NCI-H2227 treated with DMSO at 0.1 percent for 48 hours (cell line): Measurements from ENCODE around the gene PPFIBP2.
"Not testable (repeated sequence)": the region's sequence is repeated elsewhere in the genome, so short reads cannot be mapped to it uniquely, and the experiment has no call there.

Experiments used
- DNase-seq: peaks from one replicate; lab custom pipeline; 2025; lab: John Stamatoyannopoulos, UW

The PPFIBP2 gene

DNA sequence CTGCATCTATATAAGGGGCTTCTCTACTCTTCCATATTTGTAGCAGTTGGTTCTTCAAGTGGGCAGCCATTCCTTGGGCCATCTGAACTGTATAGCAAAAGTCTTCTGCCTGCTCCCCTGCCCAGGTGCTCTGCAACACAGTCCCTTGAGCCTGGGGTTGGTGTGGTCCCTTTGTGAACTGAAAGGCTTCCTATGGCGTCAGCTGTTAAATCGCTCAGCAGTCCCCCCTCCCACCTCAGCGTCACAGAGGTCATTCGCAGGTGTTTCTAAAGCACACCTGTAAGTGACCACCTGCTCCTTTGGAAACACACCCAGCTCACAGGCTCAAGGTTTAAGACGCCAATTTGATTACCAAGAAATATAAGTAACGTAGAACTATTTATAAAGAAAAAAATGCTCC is 122.6 kb downstream of the PPFIBP2 start:
- no peak for DNase-seq

- no peak for DNase-seq
Observed at GRCh38 chr11:7637447-7638157, 123.8 kb downstream of the PPFIBP2 start.

DNA sequence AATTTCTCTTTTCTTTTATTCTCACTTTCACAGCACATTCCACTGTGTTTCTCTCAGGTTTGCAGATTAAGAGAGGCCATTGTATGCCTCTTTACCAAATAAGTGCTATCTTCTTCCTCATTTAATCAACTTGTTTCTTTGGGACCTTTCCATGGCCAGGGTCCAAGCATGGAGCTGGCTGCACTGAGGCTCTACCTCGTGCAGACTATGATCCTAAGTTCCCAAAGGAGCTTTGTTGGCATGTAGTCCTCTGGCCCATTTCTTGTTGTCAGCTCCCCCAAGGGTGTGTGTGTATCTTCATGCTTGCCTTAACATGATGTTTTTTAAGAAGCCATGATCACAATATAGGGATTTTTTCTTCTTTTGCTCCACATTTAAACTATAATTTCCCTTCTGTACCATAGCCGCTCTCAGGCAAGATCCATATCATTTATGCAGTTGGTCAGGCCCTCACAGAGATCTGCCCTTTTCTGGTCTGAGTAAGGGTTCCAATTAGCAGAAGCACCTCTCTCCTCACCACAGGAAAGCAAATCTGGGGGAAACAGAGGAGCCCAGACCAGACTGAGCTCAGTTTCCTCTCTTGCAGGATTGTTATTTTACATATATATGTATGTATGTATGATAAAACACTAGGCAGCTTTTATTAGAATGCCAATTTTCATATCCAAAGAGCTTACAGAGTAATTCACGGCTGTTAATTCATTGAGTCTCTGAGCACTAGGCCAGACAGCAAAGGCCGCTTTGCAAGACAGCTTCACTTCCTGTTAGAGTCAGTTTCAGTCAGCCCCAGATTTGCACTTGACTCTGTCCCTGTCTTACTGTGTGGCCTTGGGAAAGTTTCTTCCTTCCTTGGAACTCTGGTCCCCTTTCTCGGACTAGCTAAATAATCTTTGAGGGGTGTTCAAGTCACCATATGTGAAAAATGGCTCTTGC is 125.2 kb downstream of the PPFIBP2 start:
- DNase-seq = no peak

- no peak for DNase-seq
Observed at GRCh38 chr11:7639643-7640025, 125.8 kb downstream of the PPFIBP2 start.

DNA sequence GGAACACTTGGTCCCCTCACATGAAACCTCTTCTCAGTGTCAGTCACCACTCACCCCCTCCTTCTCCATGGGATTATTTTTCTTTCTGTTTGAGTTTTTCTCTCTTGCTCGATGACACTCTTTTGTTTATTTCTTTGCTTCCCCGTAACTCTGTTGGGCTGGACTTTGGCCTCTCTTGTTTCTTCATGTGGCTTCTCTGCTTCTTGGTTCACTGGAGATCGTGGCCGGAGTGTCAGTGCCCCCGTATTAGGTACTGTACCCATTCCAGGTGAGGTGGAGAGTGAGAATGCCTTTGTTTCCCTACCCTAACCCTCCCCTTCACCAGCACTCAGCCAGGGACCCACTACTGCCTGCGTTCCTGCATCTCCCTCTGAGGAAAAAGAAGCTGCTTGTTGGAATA is 127.0 kb downstream of the PPFIBP2 start:
- no peak for DNase-seq

- DNase-seq = no peak
Observed at GRCh38 chr11:7642747-7643146, 128.9 kb downstream of the PPFIBP2 start.

DNA sequence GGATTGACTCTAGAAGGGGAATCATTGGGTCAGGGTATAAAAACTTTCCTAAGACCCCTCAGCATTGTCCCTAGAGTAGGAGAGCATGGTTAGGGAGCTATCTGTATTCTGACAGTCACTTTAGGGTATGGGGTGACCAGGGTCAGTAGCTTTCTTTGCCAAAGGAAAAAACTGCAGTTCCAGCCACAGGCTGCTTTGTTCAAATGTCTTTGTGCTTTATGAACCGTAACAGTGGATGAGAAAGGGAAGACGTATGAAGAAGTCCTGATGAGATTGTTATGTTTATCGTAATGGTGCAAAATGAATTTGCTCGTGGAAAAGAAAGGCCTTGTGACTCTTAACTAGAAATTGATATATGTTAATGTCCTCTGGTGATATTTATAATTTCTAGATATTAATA is 129.5 kb downstream of the PPFIBP2 start:
- DNase-seq = no peak

DNA sequence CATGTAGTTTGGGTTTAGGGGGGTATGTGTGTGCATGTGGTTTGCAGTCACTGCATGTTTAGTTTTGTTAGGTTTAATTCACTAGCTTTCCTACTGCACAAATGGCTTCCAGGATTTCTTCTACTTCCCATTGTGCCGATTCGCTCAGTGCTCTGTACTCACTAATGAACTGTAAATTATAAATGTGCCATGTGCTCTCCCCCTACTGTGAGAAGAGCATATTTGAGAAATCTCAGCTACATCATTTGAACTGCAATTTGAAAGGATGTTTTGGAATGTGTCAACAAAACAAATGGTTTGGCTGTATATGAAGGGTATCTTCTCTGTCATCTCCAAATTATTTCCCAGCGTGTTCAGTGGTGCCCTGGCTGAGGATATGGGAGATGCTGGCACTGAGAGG is 131.4 kb downstream of the PPFIBP2 start:
- no peak for DNase-seq

GRCh38 chr11:7646866-7647265 is 133.1 kb downstream of the PPFIBP2 start:
- DNase-seq = no peak

DNA sequence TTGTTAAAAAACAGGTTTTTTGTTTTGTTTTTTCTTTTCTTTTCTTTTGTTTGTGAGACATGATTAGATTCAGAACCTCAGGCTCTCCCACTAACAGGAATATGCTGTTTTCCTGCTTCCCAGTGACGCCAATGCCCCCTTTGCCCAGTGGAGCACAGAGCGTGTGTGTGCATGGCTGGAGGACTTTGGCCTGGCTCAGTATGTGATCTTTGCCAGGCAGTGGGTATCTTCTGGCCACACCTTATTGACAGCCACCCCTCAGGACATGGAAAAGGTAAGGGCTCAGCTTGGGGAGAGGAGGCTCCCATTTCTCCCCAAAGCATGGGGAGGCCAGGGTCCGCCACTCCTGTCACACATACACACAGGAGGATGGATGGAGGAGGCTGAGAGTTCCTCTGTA is 134.5 kb downstream of the PPFIBP2 start:
- no peak for DNase-seq

DNA sequence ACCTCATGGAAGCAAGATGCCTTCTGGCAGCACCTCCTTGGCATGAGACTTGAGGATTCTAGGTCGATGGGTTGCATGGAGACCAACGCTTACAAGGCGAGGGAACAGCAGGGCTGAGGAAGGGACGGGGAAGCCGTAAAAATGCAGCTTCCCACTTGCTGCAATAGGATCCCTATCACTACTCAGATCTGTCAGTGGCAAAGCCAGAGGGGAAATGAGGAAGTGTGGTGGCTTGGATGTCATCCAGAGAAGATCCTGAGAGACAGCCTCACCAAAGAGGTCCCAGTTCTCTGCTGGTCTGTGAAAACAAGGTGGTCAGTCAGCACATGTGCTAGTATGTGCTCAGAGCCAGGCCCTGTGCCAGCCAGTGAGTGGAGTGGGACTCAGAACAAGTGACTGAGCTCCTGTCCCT is 137.3 kb downstream of the PPFIBP2 start:
- DNase-seq = no peak

DNA sequence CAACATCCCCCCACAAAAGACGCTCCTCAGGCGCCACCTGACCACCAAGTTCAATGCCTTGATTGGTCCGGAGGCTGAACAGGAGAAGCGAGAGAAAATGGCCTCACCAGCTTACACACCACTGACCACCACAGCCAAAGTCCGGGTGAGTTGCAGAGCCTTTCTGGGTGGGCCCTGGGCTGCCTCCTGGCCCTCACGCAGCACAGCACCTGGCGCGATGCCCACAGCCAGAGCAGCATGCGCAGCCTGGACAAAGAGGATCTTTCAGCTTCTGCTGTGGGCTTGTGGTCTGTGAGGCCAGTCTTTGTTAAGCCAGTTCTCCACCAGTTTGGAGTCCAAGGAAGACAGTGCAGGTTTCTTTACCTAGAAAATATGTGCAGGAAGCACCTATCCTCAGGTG is 137.9 kb downstream of the PPFIBP2 start:
- no peak for DNase-seq

DNA sequence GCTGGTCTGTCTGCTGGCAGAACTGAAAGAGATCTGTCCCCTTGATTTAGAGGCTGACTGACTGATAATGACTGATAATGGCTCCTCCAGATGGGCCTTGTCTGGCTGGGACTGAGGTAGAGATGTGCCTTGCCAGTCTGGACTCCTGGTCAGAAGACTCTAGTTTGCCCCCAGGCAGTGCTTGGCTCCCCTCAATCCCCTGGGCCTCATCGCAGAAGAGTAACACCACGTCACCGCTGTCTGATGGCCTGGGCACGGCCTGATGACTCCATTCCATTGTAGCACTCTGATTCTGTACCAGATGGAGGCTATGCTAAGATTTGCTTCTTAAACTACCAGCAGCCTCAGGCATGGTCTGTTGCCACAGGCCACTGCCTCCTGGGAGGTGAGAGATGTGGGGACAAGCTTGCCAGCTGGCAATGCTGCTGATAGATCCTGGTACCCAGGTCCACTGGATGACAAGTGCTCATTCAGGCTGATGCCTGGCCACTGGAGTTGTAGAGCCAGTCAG is 140.5 kb downstream of the PPFIBP2 start:
- no peak for DNase-seq

DNA sequence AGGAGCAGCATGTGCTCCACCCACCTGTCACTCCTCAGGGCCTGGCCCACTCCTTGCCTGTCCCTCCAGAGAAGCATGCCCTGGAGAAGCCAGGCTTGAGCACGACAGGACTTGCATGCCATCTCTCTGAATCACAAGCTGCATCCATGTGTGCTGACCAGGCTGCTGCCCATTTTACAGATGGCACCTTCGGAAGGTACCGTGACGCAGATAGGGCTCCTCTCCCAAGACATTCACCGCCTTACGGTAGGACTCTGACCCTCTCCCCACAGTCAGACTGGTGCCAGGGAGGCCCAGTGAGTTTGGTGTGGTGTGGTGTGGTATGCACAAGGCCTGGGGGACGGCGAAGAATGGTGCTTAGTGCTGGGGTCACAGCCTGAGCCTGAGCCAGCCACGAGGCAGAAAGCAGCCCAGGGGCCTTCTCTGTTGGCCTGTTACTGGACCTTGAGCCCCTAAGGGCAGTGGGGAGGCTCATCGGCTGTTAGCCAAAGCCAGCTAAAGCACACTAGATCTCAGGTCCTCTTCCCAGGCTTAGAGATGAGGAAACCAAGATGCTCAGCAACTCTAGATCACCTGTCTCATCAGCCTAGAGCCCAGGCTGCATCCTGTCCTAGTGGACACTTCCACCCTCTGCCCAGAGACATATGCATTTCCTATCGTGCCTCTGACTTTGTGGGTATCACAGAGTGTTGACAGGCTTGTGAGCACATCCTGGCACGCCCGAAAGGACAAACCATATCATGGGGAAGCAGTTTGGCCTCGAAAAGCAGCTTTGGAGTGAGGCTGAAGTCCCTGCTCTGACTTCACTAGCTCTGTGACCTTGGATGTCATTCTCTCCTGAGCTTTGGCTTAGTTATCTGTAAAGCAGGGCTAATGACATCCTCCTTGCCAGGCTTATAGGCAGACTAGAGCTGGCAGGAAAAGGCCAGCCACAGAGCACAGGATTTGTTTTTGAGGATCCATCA is 141.7 kb downstream of the PPFIBP2 start:
- no peak for DNase-seq

GRCh38 chr11:7656704-7657103 is 142.9 kb downstream of the PPFIBP2 start:
- DNase-seq = no peak

DNA sequence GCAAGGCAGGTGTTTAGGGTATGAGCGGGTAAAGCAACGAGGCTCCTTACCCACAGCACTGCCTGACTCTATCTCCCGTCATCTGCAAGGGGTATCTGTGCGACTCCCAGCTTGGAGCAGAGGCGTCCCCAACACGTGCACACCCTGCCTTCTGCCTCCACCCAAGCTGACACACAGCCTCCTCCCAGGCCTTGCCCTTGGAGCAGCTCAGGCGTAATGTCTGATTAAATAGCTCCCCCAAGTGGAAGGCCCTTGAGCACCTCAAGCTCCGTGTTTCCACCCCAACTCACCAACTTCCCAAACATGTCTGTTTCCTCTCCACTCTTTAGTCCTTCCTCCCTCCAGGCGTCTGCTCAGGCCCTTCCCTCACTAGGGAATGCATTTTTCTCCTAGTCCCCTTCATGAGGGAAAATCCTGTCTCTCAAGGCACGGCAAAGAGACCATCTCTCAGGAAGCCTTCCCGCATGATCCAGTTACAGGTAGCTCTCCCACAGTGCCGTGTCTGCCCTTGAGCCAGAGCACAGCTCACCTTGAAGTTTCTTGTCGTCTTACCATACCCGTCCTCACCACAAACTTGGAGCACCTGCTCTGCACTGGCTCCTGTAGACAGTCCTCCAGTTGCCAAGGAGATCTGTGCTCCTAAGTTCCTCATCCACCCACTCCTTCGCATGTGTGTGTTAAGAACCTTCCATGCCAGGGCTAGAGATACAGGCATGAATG is 143.7 kb downstream of the PPFIBP2 start:
- no peak for DNase-seq

DNA sequence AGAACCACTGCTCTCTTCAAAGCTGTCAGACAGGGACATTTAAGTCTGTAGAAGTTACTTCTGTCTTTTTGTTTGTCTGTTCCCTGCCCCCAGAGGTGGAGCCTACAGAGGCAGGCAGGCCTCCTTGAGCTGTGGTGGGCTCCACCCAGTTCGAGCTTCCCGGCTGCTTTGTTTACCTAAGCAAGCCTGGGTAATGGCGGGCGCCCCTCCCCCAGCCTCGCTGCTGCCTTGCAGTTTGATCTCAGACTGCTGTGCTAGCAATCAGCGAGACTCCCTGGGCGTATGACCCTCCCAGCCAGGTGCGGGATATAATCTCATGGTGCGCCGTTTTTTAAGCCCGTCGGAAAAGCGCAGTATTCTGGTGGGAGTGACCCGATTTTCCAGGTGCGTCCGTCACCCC is 149.7 kb downstream of the PPFIBP2 start:
- not testable (repeated sequence) for DNase-seq

DNA sequence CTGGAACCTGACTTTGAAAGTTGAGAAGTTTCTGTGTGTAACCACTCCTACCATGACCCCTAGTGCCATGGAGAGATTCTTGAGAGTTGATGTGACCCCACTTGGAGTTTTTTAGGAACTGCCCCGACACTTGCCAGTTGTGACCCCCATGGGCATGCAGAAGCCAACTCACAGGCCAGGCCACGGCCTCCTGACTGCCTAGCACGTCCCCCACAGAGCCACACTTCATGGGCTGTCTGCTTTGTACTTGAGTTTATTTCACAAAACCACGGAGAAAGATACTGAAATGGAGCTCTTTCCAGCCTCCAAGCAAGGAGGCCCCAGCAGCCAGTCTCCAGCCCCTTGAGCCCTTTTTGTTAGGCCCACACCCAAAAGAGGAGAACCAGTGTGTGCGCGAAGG is 151.1 kb downstream of the PPFIBP2 start:
- no peak for DNase-seq

DNA sequence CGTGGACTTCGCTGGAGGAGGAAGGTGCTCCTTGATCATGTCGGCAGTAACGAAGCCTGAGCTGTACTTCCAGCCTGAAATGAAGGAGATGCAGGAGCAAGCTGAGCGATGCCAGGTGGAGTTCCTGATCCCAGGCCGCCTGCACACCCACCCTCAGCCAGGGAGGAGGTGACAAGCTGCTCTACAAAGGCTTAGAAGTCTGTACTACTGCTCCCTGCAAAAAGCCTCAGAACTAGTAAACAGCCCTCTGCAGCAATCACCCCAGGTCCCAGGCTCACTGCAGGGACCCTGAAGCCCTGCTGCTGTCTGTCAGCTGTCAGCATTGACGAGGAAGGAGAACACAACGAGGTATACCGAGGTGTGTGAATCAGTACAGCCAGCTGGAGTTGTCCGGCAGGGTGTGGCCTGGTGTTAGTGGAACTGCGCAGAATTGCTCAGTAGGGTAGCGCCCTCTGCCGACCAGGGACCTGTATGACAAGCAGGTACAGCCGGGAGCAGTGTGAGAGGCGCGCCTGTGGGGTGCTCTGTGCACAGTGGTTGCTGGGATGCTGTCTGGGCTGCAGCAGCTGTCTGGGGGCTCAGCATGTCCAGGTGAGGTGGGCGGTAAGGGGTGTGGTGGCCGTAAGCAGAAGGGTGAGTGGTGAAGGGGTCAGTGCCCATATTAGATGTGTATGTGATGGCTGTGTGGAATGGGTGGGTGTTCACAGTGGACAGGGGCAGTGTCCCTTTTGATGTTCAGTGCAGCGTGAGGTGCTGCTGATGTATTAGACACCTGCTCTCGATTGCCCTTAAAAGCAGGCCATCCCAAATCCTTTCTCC is 151.9 kb downstream of the PPFIBP2 start:
- peak; percentile 26 for DNase-seq

- no peak for DNase-seq
Observed at GRCh38 chr11:7666292-7666866, 152.6 kb downstream of the PPFIBP2 start.
